ENCODE measurements around the gene GAS7. TPM values are rescaled to one million over a fixed set of nuclear protein-coding genes. Genes with fewer than 3 reads are reported as not detected.

GAS7 gene
- total RNA-seq, 1 experiment from 2014 or later = 20.3 TPM

- DNase-seq (ENCODE audit: low read depth) = no peak
Observed at GRCh38 chr17:10200645-10201044, 2.2 kb upstream of the GAS7 start.

- no peak for DNase-seq (ENCODE audit: low read depth)
Observed at GRCh38 chr17:10200016-10200415, 1.6 kb upstream of the GAS7 start.

GRCh38 chr17:10197721-10198508, 491 bp downstream of the GAS7 start:
- DNase-seq (ENCODE audit: low read depth) = no peak

- DNase-seq (ENCODE audit: low read depth) = no peak
Observed at GRCh38 chr17:10197362-10197720, 1.1 kb downstream of the GAS7 start.

- DNase-seq (ENCODE audit: low read depth) = no peak
Observed at GRCh38 chr17:10196941-10197340, 1.5 kb downstream of the GAS7 start.

GRCh38 chr17:10196384-10196895, 2.0 kb downstream of the GAS7 start:
- DNase-seq (ENCODE audit: low read depth) = no peak

DNA sequence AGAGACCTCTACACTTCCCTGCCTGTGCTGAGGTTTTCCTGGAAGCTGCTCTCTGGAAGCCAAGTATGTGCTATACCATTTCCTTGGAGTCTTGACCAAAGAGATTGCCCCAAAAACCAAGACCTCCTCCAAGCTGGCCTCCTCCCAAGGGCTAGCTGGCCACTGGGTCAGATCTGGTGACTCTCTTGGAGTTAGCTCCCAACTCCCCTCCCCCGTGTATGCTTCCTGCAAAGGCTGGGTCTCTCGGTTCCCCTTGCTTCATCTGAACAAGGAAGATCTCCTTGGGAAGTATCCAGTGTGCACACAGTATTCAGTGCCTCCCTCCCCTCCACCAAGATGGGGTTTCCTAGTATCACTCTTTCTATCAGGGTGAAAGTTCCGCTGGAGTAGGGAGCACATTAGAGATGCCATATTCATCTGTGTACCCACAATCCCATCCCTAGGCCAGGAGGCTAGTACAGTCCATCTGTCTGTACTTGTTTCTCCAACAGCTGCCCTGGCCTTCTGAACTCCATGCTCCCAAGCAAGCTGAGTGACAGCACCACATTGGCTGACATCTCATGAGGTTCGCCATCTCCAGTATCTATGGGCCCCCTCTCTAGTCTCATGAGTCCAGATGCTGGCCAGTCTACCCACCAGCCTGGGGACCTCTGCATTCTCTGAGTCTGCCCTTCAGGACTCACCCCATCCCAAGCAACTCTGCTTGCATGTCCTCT, 3.2 kb downstream of the GAS7 start:
- DNase-seq (ENCODE audit: low read depth) = no peak

DNA sequence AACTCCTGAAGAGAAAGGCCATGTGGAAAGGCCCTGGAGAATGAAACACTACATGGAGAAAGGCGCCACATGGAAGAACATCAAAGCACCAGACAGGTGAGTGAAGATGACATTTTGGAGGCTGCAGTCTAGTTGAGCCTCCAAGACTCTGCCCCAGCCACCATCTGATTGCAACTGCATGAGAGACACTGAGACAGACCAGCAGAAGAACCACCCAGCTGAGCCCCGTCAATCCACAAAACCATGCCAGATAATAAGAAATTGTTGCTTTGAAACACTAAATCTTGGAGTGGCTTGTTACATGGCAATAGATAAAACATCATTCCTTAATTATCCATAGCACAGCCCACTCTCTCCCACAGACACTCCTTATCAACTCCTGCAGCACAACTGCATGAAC, 4.8 kb downstream of the GAS7 start:
- DNase-seq (ENCODE audit: low read depth) = no peak

GRCh38 chr17:10192972-10193371, 5.4 kb downstream of the GAS7 start:
- peak; percentile 52 for DNase-seq (ENCODE audit: low read depth)

DNA sequence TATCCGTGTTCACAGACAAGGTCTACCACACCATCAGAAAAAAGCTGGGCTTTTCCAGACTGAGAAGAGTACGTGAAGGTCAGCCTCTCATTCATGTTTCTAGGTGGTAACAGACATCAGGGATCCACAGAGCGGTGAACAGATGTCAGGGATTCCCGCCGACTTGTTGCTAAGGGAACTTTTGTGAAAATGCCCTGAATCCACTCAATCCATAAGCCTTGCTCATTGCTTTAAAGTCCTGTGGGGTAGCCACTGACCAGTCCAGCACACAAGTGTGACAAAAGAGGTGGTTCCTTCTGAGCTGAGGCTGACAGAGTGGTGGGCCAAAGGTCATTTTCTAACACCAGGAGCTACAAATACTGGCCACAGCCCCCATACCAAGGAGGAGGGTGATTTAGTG, 5.9 kb downstream of the GAS7 start:
- DNase-seq (ENCODE audit: low read depth) = no peak

- DNase-seq (ENCODE audit: low read depth) = no peak
Observed at GRCh38 chr17:10187456-10187855, 10.9 kb downstream of the GAS7 start.

GRCh38 chr17:10186771-10187410, 11.5 kb downstream of the GAS7 start:
- DNase-seq (ENCODE audit: low read depth) = no peak

DNA sequence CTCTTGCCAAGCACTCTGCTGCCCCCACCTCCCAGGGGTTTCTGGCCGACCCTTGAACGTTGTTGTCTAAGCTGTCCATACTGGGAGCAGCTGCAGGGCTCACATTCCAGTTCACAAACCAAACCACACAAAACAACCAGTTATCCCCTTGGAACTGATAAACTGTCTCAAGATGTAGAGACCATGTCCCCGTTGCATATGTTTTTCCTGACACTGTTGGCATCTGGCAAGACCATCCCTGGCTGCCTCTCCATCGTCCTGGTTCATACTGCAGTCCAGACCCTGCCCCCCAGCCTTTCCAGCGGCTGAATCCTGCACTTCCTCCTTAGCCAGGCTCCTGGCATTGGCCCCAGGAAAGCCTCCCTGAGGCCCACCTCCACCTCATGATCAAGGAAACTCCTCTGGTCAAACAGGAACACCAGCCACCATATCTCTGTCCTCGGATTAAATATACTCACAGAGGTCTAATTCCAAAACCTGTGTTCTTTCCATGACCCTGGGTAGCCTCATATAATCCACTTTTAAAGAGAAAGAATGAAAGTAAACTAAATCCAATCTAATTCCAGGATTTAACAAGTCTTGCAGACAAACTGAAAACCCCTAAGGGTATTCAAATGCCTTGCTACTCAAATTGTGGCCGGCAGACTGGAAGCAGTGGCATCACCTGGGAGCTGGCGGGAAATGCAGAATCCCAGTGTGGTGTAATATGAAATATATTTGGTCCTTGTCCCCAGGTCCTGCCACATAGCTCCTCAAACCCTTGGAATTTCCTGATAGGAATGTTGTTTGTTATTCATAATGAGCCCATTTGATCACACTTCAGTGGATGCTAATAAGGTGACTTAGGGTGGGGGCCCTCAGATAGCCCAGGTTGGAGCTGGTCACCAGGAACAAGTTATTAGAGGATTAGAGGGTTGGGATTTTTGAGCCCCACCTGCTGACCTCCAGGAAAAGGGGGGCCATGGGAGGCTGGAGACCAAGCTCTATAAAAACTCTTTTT, 14.2 kb downstream of the GAS7 start:
- DNase-seq (ENCODE audit: low read depth) = no peak

- DNase-seq (ENCODE audit: low read depth) = no peak
Observed at GRCh38 chr17:10182785-10183184, 15.6 kb downstream of the GAS7 start.

DNA sequence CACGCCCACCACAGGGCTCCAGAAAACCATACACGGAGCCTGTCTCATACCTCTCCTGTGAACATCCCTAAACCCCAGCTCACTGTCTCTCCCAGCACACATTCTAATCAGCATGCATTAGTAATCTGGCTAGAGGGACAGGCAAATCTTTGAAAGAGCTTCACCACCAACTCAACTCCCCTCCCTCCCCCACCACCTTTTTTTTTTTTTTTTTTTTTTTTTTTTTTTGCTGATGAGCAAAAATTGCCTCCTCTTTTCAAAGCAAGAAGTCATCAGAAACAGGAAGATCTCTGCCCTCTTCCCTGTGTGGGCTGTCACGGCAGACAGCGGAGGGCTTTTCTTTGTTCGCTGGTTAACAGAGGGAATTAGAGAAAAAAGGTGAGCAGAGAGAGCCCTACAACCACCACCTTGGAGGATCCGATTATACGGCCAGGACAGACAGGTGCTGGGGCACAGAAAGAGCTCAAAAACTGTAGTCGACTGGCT, 19.9 kb downstream of the GAS7 start:
- DNase-seq (ENCODE audit: low read depth) = no peak

DNA sequence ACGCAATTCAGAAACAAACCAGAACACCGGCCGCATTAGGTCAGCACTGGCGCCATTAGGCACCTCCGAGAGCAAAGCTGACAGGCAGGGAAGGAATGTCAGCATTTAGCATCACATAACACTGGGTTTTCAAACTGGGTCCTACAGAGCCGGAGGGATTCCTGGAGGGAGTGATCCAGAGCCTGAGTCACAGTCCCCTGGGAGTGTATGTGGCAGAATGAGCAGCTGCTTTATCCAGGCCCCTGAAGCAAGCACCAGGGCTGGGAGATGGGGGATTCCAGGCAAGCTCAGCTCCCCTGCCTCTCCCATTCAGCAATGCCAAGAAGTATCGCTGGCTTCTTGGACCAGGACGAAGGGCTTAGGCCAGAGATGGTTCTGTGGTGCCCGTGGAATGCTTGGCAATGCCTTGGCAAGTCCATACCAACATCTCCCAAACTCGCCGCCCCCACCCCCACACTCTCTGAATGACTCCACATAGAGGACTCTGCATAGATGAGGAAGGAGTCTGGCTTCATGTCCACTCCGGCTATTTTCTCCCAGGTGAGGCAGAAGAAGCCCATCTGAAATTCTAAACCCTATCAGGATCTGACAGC, 20.4 kb downstream of the GAS7 start:
- DNase-seq (ENCODE audit: low read depth) = peak; percentile 67

DNA sequence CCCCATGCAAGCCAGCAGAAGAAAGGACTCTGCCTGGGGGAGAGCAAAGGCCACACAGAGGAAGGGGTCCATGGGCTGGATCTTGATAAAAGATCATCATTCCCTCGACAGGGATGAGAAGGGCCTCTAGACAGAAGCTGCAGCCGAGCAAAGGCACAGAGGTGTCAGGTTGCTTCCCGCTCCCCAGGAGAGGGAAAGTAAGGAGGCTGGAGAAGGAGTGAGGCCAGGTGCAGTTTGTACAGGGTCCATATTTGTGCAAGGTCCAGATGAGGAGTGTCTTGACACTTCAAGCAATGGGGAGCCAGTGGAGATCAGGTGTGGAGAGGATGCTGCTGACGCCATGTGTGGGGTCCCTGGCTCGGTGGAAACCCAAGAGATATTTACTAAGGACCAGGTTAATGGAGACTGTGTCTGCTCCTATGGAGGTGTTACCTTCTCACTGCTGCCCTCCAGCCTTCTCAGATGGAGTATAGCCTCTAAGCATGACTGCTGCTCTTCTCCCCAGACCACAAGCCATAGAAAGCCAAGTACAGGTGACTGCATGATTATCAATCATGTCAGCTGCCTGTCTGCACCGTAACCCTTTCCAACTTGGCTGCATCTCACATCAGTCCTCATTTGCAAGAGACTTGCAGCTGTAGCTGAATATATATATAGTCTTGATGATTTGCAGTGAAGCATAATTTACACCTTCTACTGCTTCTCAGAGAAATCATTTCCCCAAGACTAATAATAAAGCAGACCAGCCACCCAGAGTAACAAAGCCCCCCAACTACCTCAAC, 21.1 kb downstream of the GAS7 start:
- no peak for DNase-seq (ENCODE audit: low read depth)

GRCh38 chr17:10173913-10174312, 24.5 kb downstream of the GAS7 start:
- no peak for DNase-seq (ENCODE audit: low read depth)

GRCh38 chr17:10172778-10173177, 25.6 kb downstream of the GAS7 start:
- DNase-seq (ENCODE audit: low read depth) = no peak

DNA sequence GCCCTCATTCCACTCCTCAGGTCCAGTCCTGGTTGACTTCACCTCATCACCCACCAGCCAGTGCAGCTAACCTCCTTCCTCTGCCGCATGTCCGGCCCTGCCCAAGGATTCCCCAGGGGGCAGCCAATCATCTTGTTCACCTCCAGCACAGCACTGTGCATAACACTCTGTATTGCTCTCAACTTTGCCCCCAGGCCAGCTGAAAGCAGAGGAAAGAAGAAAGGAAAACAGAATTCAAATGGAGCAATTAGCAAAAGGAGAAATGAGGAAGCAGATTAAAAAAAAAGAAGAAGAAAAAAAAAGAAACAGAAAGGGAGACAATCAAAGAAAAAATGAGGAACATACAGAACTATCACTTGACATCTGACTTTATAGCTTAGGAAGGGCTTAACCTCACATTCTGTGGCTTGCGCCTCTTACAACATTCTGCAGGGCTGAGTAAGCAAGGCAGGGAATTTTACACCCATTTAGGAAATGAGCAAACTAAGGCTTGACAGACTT, 26.1 kb downstream of the GAS7 start:
- DNase-seq (ENCODE audit: low read depth) = peak; percentile 40

Measured in RPMI7951 (cell line).